ENCODE data around the gene DNM3.

The DNM3 gene

DNA sequence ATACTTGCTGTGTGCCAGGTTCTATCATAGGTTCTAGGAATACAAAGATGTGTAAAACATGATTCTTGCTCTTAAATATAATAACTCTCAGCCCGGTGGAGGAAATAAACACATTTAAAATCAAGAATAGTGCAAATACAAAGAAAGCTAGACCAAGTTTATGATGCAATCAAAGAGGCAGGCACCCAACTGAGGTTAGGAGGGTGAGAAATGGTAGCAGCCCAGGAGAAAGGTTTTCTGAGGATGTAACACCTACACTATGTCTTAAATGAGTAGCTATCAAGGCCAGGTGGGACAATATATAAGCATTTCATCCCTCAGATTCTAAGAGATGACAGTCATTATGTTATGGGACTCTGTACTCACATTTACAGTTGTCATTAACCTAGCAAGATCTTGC is 612.3 kb downstream of the DNM3 start:
- DNase-seq (ENCODE audit: low read depth in 2 of 2) = no peak

DNA sequence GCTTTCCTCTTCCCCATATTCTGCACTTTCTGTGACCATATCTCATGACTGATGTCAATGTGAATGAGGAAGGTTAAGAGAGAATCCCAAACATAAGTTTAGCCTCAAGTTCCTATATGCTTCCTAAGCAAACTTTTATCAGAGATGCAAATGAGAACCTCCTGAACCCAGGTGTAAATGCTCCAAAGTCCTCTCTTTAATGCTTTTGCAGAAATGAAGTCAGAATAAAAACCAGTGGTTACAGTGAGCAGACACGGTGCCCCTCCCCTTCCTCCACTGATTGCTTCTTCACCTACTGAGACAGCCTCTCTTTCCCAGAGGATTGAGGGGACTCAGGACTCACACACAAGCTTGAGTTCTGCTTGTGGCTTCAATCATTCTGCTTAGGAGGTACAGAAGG is 614.2 kb downstream of the DNM3 start:
- no peak for DNase-seq (ENCODE audit: low read depth in 2 of 2)

DNA sequence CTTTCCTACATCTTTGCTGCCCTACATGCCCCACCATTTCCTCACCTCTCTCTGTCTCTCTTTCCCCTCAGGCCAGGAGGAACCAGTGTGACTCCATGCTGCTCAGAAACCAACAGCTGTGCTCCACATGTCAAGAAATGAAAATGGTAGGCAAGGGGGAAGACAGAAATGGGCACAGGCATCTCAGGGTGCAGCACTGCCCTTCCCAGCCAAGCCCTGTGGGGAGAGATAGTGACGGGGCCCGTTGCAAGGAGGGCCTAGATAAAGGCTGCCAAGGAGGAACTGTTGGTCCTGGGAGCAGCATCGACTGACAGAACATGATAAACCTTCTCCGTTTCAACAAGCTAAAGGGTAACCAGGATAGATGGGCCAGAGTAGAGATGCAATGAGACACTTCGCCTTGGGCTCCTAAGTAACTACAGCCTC is 615.1 kb downstream of the DNM3 start:
- DNase-seq (ENCODE audit: low read depth in 2 of 2) = no peak

DNA sequence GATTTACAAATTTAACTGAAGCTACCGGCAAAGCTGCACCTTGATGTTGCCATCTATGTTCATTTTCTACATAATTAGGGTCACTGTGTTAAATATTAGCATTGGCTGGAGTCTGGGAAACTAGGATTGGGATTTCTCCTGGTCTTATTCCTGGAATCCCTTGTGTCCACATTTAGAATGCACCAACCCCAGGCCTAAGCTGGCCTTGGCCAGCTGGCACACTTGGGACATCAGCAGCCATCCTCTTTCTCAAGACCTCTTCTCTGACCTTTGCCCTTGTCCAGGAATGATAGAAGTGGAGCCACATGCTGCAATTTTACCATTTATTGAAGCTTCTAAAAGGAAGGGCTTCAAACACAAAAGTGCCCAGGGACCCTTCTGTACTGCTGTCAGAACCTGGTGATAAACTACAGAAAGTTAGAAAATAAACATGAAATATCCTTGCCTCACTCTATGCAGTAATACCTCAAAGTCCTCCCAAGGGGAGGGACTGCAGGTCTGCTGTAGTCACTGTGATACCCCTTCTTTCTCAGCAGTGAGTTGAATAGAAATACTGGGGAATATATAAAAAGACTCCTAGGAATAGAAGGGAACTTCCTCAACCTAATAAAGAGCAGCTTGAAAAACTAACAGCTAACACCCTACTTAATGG is 616.3 kb downstream of the DNM3 start:
- DNase-seq (ENCODE audit: low read depth in 2 of 2) = no peak

DNA sequence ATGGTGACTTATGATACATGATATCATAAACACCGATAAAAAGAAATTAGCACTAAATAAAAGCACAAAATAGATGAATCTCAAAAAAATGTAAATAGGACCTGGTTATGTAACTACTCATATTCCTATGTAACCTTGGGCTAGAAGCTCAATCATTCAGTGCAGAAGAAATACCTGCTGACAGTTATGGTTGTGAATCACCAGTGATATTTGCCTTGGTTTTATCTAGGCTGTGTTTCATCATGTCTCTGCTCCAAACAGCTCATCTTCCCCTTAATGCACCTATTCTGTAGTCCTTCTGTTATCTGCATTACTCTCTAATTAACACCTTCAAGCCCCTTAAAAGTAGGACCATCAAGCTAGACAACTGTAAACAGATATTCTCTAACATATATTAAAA is 618.9 kb downstream of the DNM3 start:
- no peak for DNase-seq (ENCODE audit: low read depth in 2 of 2)

DNA sequence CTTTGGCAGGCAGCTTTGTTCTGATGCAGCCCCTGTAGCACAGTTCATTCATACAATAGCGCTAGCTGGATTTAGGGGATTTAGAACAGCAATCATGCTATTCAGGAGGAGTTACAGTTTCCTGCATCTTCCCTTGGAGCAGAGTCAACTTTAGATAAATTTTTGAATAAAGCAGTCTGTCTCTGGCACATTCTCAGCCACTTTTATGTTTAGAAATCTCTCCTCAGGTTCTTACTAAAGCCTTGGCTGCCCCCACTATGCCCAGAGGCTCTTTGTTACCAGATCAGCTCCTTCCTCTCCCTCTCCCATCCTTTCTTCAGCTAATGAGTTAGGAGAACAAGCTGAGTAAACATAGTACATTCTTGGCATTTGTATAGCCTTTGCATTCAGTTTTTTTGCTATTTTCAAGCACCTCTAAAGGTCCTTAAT is 619.6 kb downstream of the DNM3 start:
- DNase-seq (ENCODE audit: low read depth in 2 of 2) = no peak
